Endodermal cell (in vitro differentiated cells): ENCODE data around the gene PANX1. TPM values are rescaled to one million over a fixed set of nuclear protein-coding genes. Genes with fewer than 3 reads are reported as not detected.
A peak's percentile ranks its signal among the peaks of the same experiment; 100 is the strongest.

Experiments
- DNase-seq: peaks from one replicate; pipeline ENCODE4 v3.0.0-alpha.2; 2017
- H3K27ac ChIP-seq: 2 replicates; pipeline ENCODE4 v1.5.1; 2013; ENCODE audit warnings: mild to moderate bottlenecking, low read depth, low read length, moderate library complexity
- H3K27me3 ChIP-seq: 2 replicates; pipeline ENCODE4 v1.6.1; 2013; ENCODE audit warnings: mild to moderate bottlenecking, low read length, moderate library complexity; ENCODE audit not compliant: insufficient read depth, control insufficient read depth, poor library complexity, severe bottlenecking
- H3K36me3 ChIP-seq: 2 replicates; pipeline ENCODE4 v1.7.0; 2013; ENCODE audit warnings: mild to moderate bottlenecking, low read length, moderate library complexity; ENCODE audit not compliant: control insufficient read depth, insufficient read depth
- H3K4me1 ChIP-seq: one replicate; pipeline ENCODE4 v1.7.0; 2013; ENCODE audit warnings: low read length; ENCODE audit not compliant: control insufficient read depth, insufficient read depth
- H3K4me3 ChIP-seq: 2 replicates; pipeline ENCODE4 v1.5.1; 2013; ENCODE audit warnings: mild to moderate bottlenecking, low read length, moderate library complexity
- H3K9ac ChIP-seq: 2 replicates; pipeline ENCODE4 v1.6.1; 2013; ENCODE audit warnings: mild to moderate bottlenecking, low read length, moderate library complexity; ENCODE audit not compliant: poor library complexity, severe bottlenecking; ENCODE audit errors: extremely low read depth
- H3K9me3 ChIP-seq: 2 replicates; pipeline ENCODE4 v1.6.1; 2013; ENCODE audit warnings: mild to moderate bottlenecking, low read length, moderate library complexity; ENCODE audit not compliant: control insufficient read depth
- H3K27ac Mint-ChIP-seq: 2 replicates; pipeline ENCODE4 v1.8.0; 2020; ENCODE audit warnings: mixed read lengths
- H3K27me3 Mint-ChIP-seq: 2 replicates; pipeline ENCODE4 v1.8.0; 2021; ENCODE audit warnings: mild to moderate bottlenecking, mixed read lengths; ENCODE audit not compliant: insufficient read depth
- H3K36me3 Mint-ChIP-seq: 2 replicates; pipeline ENCODE4 v1.8.0; 2020; ENCODE audit warnings: low read depth, mixed read lengths
- H3K4me1 Mint-ChIP-seq: 2 replicates; pipeline ENCODE4 v1.8.0; 2020; ENCODE audit warnings: mixed read lengths
- H3K4me3 Mint-ChIP-seq: 2 replicates; pipeline ENCODE4 v1.8.0; 2020; ENCODE audit warnings: mild to moderate bottlenecking, moderate library complexity, mixed read lengths
- H3K9me3 Mint-ChIP-seq: 2 replicates; pipeline ENCODE4 v1.8.0; 2020; ENCODE audit warnings: mild to moderate bottlenecking, mixed read lengths
- CTCF ChIP-seq: fragments of 200-600 bp; sonication (generic); conservative IDR thresholded peaks from 2 replicates; pipeline ENCODE4 v1.5.0; 2021; ENCODE audit warnings: antibody characterized with exemption, mild to moderate bottlenecking
- WGBS, 2 experiments: methylation state at CpG; one replicate each; pipeline versions ENCODE4 v1.1.5 to v1.1.7; 2013; ENCODE audit warnings: missing lambda C conversion rate in 2 of 2, mixed read lengths in 1 of 2; ENCODE audit not compliant: insufficient coverage in 1 of 2, insufficient read length in 1 of 2; 5-methylcytosine and 5-hydroxymethylcytosine counted together
- total RNA-seq, 2 donors: library from RNA; stranded (reverse); fragmentation: NEBNext Ultra II Directional in 1 of 2; extraction: Animal tissue kit (Norgen Biotek cat#: 25700) in 1 of 2; gene quantifications; 2 replicates in 1 of 2; 3 replicates in 1 of 2; pipeline ENCODE4 v1.2.1, GENCODE V29; 2021

PANX1 gene
- total RNA-seq, 2 donors from 2014 or later, result 19.4 to 21.0 TPM

GRCh38 chr11:94125407-94126115, 3.1 kb upstream of the PANX1 start:
- H3K9me3 Mint-ChIP-seq, result peaks cover 3% of the 10 kb centered on the region
- Histone ChIP-seq H3K9ac (no peak overlapping the region), H3K9me3 (no peaks in the 10 kb centered on the region), H3K27me3 (no peaks in the 10 kb centered on the region), H3K4me1 (no peaks in the 10 kb centered on the region), H3K36me3 (no peaks in the 10 kb centered on the region), H3K4me3 (no peak overlapping the region), H3K27ac (no peak overlapping the region)
- H3K27me3 Mint-ChIP-seq, result peaks cover 19% of the 10 kb centered on the region
- peaks cover 5% of the 10 kb centered on the region for H3K4me1 Mint-ChIP-seq
- no peak overlapping the region for H3K4me3 Mint-ChIP-seq
- no peak overlapping the region for H3K27ac Mint-ChIP-seq
- WGBS, 2 experiments, result 95 to 97% methylated on average over 4 to 8 of the region's 8 CpGs
- no peak for TF ChIP-seq CTCF
- DNase-seq, result no peak
- no peaks in the 10 kb centered on the region for H3K36me3 Mint-ChIP-seq

GRCh38 chr11:94127638-94128037, 1.0 kb upstream of the PANX1 start:
- H3K27me3 ChIP-seq, result no peaks in the 10 kb centered on the region
- H3K9ac ChIP-seq, result peak overlapping the region; percentile 88
- Mint-ChIP-seq H3K27ac (peak overlapping the region; percentile 98), H3K9me3 (peaks cover 3% of the 10 kb centered on the region), H3K4me1 (peaks cover 5% of the 10 kb centered on the region), H3K27me3 (peaks cover 5% of the 10 kb centered on the region), H3K4me3 (no peak overlapping the region), H3K36me3 (no peaks in the 10 kb centered on the region)
- DNase-seq, result no peak
- H3K4me3 ChIP-seq, result peak overlapping the region; percentile 94
- peaks cover 7% of the 10 kb centered on the region for H3K4me1 ChIP-seq
- H3K27ac ChIP-seq, result no peak overlapping the region
- no peak for TF ChIP-seq CTCF
- no peaks in the 10 kb centered on the region for H3K36me3 ChIP-seq
- H3K9me3 ChIP-seq, result no peaks in the 10 kb centered on the region

GRCh38 chr11:94128291-94128745, 323 bp upstream of the PANX1 start:
- no peaks in the 10 kb centered on the region for H3K9me3 ChIP-seq
- no peak for DNase-seq
- Mint-ChIP-seq H3K9me3 (peaks cover 3% of the 10 kb centered on the region), H3K4me3 (no peak overlapping the region), H3K27me3 (peaks cover 5% of the 10 kb centered on the region), H3K4me1 (peaks cover 7% of the 10 kb centered on the region), H3K36me3 (no peaks in the 10 kb centered on the region), H3K27ac (peak overlapping the region; percentile 98)
- 0% methylated on average over 6 to 22 of the region's 23 CpGs for WGBS, 2 experiments
- H3K27me3 ChIP-seq, result no peaks in the 10 kb centered on the region
- no peak for TF ChIP-seq CTCF
- H3K4me1 ChIP-seq, result peaks cover 7% of the 10 kb centered on the region
- H3K4me3 ChIP-seq, result peak overlapping the region; percentile 94
- no peaks in the 10 kb centered on the region for H3K36me3 ChIP-seq
- peak overlapping the region; percentile 97 for H3K27ac ChIP-seq
- peak overlapping the region; percentile 88 for H3K9ac ChIP-seq
